ENCODE results near the gene KCNC2.

The KCNC2 gene

DNA sequence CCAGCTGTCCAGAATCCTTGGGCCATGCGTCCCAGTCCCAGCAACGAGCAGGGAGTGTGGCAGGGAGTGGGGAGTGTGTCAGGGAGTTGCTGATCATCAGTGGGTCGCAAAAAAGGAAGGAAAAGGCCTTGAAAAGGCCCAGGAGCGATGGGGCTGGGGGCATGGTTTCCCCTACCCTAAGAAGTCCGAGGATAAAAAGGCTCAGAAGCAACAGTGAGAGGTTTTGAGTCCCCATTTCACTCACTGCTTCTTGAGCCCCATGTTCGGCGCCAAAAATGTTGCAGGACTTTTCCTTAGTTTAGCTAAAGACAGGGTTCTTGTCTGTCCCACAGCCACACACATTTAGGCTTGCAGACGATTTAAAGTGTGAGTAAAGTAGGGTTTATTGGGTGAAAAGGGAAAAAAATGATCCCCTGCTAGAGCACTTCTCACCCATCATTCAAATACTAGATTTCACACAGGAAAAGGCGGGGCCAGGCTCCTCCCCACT, 189.5 kb downstream of the KCNC2 start:
- H3K27me3 ChIP-seq = no peaks in the 10 kb centered on the region
- H3K4me3 ChIP-seq = no peak overlapping the region
- no peak for DNase-seq
- H3K9me3 ChIP-seq = peaks cover 0 to 46% (median 40%) of the 10 kb centered on the region in 3 donors
- no peak overlapping the region for H3K27ac ChIP-seq
- H3K4me1 ChIP-seq = no peaks in the 10 kb centered on the region
- intact Hi-C loops (cut with DNase I; ENCODE audit: low total_unique reads) = no loop called here
- H3K36me3 ChIP-seq = no peaks in the 10 kb centered on the region
- TF ChIP-seq, protein P1, sequence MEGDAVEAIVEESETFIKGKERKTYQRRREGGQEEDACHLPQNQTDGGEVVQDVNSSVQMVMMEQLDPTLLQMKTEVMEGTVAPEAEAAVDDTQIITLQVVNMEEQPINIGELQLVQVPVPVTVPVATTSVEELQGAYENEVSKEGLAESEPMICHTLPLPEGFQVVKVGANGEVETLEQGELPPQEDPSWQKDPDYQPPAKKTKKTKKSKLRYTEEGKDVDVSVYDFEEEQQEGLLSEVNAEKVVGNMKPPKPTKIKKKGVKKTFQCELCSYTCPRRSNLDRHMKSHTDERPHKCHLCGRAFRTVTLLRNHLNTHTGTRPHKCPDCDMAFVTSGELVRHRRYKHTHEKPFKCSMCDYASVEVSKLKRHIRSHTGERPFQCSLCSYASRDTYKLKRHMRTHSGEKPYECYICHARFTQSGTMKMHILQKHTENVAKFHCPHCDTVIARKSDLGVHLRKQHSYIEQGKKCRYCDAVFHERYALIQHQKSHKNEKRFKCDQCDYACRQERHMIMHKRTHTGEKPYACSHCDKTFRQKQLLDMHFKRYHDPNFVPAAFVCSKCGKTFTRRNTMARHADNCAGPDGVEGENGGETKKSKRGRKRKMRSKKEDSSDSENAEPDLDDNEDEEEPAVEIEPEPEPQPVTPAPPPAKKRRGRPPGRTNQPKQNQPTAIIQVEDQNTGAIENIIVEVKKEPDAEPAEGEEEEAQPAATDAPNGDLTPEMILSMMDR (IDR thresholded peaks at IDR 0.05) = no peak

DNA sequence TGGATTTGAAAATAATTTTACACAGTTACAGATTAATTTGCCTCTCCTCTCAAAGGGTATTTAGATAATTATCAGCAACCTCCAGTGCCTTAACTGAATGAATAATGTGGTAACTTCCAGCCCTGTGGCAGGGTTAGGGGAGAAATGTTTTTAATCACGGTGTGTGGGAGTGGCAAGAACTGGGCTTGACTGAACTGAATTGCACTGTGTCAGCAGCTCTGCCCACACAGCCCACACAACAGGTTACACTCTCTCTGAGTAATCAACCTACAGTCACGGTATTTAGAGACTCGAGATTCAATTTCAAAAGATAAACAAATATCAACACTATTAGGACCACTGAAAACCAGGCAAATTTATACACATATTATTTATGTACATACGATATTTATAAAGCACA, 198.5 kb downstream of the KCNC2 start:
- no peak overlapping the region for H3K4me3 ChIP-seq
- DNase-seq = no peak
- no peaks in the 10 kb centered on the region for H3K9me3 ChIP-seq
- H3K36me3 ChIP-seq = no peaks in the 10 kb centered on the region
- TF ChIP-seq, protein P1 (IDR thresholded peaks at IDR 0.05) = no peak
- H3K27ac ChIP-seq = no peak overlapping the region
- no peaks in the 10 kb centered on the region for H3K27me3 ChIP-seq
- H3K4me1 ChIP-seq = no peaks in the 10 kb centered on the region
- intact Hi-C loops (cut with DNase I; ENCODE audit: low total_unique reads) = no loop called here

DNA sequence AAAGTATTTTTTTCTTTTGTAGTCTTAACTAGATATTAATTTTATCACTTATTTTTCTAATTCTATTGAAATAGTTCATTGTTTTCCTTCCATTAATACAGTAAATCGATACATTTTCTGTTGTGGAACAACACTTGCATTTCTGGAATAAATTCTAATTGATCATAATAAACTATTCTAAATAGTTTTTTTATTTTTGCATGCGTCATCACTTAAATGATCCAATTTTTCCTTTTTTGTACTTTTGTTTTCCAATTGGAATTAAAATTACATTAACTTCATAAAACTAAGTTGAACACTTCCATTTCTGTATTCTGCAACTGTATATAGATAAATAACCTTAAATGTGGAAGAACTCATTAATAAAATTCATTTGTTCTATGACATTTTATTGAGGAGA, 202.5 kb downstream of the KCNC2 start:
- TF ChIP-seq, protein P1 (IDR thresholded peaks at IDR 0.05) = no peak
- H3K9me3 ChIP-seq = no peaks in the 10 kb centered on the region
- DNase-seq = no peak
- no peak overlapping the region for H3K4me3 ChIP-seq
- H3K36me3 ChIP-seq = no peaks in the 10 kb centered on the region
- no peaks in the 10 kb centered on the region for H3K4me1 ChIP-seq
- H3K27ac ChIP-seq = no peak overlapping the region
- no peaks in the 10 kb centered on the region for H3K27me3 ChIP-seq
- intact Hi-C loops (cut with DNase I; ENCODE audit: low total_unique reads) = no loop called here

DNA sequence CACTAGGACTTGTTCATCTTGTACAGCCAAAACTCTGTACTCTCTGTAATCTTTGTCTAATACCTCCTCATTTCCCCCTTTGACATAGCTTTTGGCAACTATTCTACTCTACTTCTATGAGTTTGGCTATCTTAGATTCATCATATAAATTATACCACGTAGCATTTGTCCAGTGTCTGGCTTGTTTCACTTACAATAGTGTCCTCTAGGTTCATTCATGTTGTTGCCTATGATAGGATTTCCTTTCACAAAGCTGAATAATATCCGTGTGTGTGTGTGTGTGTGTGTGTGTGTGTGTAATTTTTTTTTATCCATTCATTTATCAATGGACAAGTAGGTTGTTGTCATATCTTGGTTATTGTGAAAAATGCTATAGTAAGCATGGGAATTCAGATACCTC, 209.5 kb downstream of the KCNC2 start:
- H3K9me3 ChIP-seq = no peaks in the 10 kb centered on the region
- TF ChIP-seq, protein P1 (IDR thresholded peaks at IDR 0.05) = no peak
- H3K36me3 ChIP-seq = no peaks in the 10 kb centered on the region
- no peak overlapping the region for H3K27ac ChIP-seq
- H3K4me3 ChIP-seq = no peak overlapping the region
- no peaks in the 10 kb centered on the region for H3K27me3 ChIP-seq
- H3K4me1 ChIP-seq = no peaks in the 10 kb centered on the region
- intact Hi-C loops (cut with DNase I; ENCODE audit: low total_unique reads) = no loop called here
- DNase-seq = no peak

DNA sequence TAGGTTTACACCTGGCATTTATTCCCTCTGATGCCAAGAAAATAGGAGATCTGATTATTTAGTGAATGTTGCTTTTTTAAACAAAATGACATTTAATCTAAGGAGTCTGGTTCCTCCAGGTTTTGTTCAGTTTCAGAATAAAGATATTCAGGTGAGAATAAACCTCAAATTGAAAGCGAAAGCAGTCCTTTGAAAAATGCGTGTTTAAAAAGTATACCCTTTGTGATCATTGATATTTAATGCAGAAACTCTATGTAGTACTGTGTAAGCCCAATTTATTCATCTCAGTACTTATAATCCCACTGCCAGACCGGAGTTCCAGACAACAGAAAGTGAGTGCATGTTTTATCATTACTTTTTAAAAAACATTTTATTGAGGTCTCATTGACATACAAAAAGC, 210.2 kb downstream of the KCNC2 start:
- TF ChIP-seq, protein P1 (IDR thresholded peaks at IDR 0.05) = no peak

More for the DNA sequence above, 210.2 kb downstream of the KCNC2 start:
- H3K27ac ChIP-seq = no peak overlapping the region
- no peak for DNase-seq
- no peaks in the 10 kb centered on the region for H3K4me1 ChIP-seq
- no peaks in the 10 kb centered on the region for H3K27me3 ChIP-seq
- no peak overlapping the region for H3K4me3 ChIP-seq
- H3K9me3 ChIP-seq = no peaks in the 10 kb centered on the region
- intact Hi-C loops (cut with DNase I; ENCODE audit: low total_unique reads) = no loop called here
- H3K36me3 ChIP-seq = no peaks in the 10 kb centered on the region

Data from tibial artery (tissue), 4 donors.